Memory B cell (primary cell): ENCODE data around the gene GRID2.

Experiments used
- ATAC-seq: fragments of 150-1000 bp; cut with Tn5 transposase; 2 replicates; pipeline ENCODE4 v1.10.0; 2021; ENCODE audit warnings: low read depth, mild to moderate bottlenecking, moderate library complexity
- DNase-seq, 2 donors: peaks; one replicate each; pipeline ENCODE4 v3.0.0; 2022; ENCODE audit warnings: low spot score in 2 of 2
- H3K27ac Mint-ChIP-seq: one replicate; pipeline ENCODE4 v1.8.0; 2022; ENCODE audit warnings: mild to moderate bottlenecking, moderate library complexity, mixed read lengths
- H3K27me3 Mint-ChIP-seq: one replicate; pipeline ENCODE4 v1.8.0; 2022; ENCODE audit warnings: mixed read lengths
- H3K36me3 Mint-ChIP-seq: one replicate; pipeline ENCODE4 v1.8.0; 2022; ENCODE audit warnings: mild to moderate bottlenecking, mixed read lengths
- H3K4me1 Mint-ChIP-seq: one replicate; pipeline ENCODE4 v1.8.0; 2022; ENCODE audit warnings: mixed read lengths
- H3K4me3 Mint-ChIP-seq: one replicate; pipeline ENCODE4 v1.8.0; 2022; ENCODE audit warnings: mild to moderate bottlenecking, moderate library complexity, mixed read lengths
- H3K9me3 Mint-ChIP-seq: one replicate; pipeline ENCODE4 v1.8.0; 2022; ENCODE audit warnings: mixed read lengths

The GRID2 gene

GRCh38 chr4:92825791-92826190 is 522.0 kb downstream of the GRID2 start:
- Mint-ChIP-seq H3K4me1 (no peaks in the 10 kb centered on the region), H3K36me3 (no peaks in the 10 kb centered on the region), H3K9me3 (no peaks in the 10 kb centered on the region), H3K27me3 (no peaks in the 10 kb centered on the region), H3K4me3 (no peak overlapping the region), H3K27ac (no peak overlapping the region)
- DNase-seq (no peak), ATAC-seq (no peak)

- ATAC-seq, result no peak
These were observed 527.0 kb downstream of the GRID2 start for GRCh38 chr4:92830771-92831170.

GRCh38 chr4:92840880-92841279 is 537.1 kb downstream of the GRID2 start:
- H3K36me3 Mint-ChIP-seq, result no peaks in the 10 kb centered on the region
- H3K4me3 Mint-ChIP-seq, result no peak overlapping the region
- ATAC-seq, result no peak
- no peaks in the 10 kb centered on the region for H3K9me3 Mint-ChIP-seq
- H3K27ac Mint-ChIP-seq, result no peak overlapping the region
- no peaks in the 10 kb centered on the region for H3K4me1 Mint-ChIP-seq
- no peak for DNase-seq
- H3K27me3 Mint-ChIP-seq, result no peaks in the 10 kb centered on the region

More at GRCh38 chr4:92830771-92831170, 527.0 kb downstream of the GRID2 start:
- no peak overlapping the region for H3K27ac Mint-ChIP-seq
- DNase-seq, result no peak
- H3K4me3 Mint-ChIP-seq, result no peak overlapping the region
- H3K4me1 Mint-ChIP-seq, result no peaks in the 10 kb centered on the region
- no peaks in the 10 kb centered on the region for H3K36me3 Mint-ChIP-seq
- H3K9me3 Mint-ChIP-seq, result peaks cover 3% of the 10 kb centered on the region
- no peaks in the 10 kb centered on the region for H3K27me3 Mint-ChIP-seq

GRCh38 chr4:92843784-92844183 is 540.0 kb downstream of the GRID2 start:
- ATAC-seq (no peak), DNase-seq (no peak)
- H3K27me3 Mint-ChIP-seq, result no peaks in the 10 kb centered on the region
- H3K27ac Mint-ChIP-seq, result no peak overlapping the region
- H3K9me3 Mint-ChIP-seq, result peaks cover 6% of the 10 kb centered on the region
- H3K36me3 Mint-ChIP-seq, result no peaks in the 10 kb centered on the region
- H3K4me1 Mint-ChIP-seq, result no peaks in the 10 kb centered on the region
- no peak overlapping the region for H3K4me3 Mint-ChIP-seq

- Mint-ChIP-seq H3K9me3 (peaks cover 6% of the 10 kb centered on the region), H3K27me3 (no peaks in the 10 kb centered on the region), H3K27ac (no peak overlapping the region), H3K36me3 (no peaks in the 10 kb centered on the region), H3K4me3 (no peak overlapping the region), H3K4me1 (no peaks in the 10 kb centered on the region)
- ATAC-seq, result no peak
- DNase-seq, result no peak
These were observed 543.3 kb downstream of the GRID2 start for GRCh38 chr4:92847026-92847425.

- no peaks in the 10 kb centered on the region for H3K36me3 Mint-ChIP-seq
- no peaks in the 10 kb centered on the region for H3K27me3 Mint-ChIP-seq
- H3K9me3 Mint-ChIP-seq, result peaks cover 1% of the 10 kb centered on the region
These were observed 558.7 kb downstream of the GRID2 start for GRCh38 chr4:92862509-92862908.

GRCh38 chr4:92864096-92864495 is 560.3 kb downstream of the GRID2 start:
- DNase-seq (no peak), ATAC-seq (no peak)
- no peaks in the 10 kb centered on the region for H3K27me3 Mint-ChIP-seq
- H3K4me1 Mint-ChIP-seq, result no peaks in the 10 kb centered on the region
- H3K36me3 Mint-ChIP-seq, result no peaks in the 10 kb centered on the region
- peaks cover 1% of the 10 kb centered on the region for H3K9me3 Mint-ChIP-seq
- H3K4me3 Mint-ChIP-seq, result no peak overlapping the region
- no peak overlapping the region for H3K27ac Mint-ChIP-seq

More at GRCh38 chr4:92862509-92862908, 558.7 kb downstream of the GRID2 start:
- Mint-ChIP-seq H3K4me1 (no peaks in the 10 kb centered on the region), H3K4me3 (no peak overlapping the region), H3K27ac (no peak overlapping the region)
- DNase-seq (no peak), ATAC-seq (no peak)

GRCh38 chr4:92872604-92873003 is 568.8 kb downstream of the GRID2 start:
- Mint-ChIP-seq H3K36me3 (no peaks in the 10 kb centered on the region), H3K9me3 (peaks cover 2% of the 10 kb centered on the region), H3K4me1 (no peaks in the 10 kb centered on the region), H3K4me3 (no peak overlapping the region), H3K27ac (no peak overlapping the region), H3K27me3 (no peaks in the 10 kb centered on the region)
- DNase-seq (no peak), ATAC-seq (no peak)

- Mint-ChIP-seq H3K36me3 (no peaks in the 10 kb centered on the region), H3K27me3 (no peaks in the 10 kb centered on the region), H3K9me3 (peaks cover 1% of the 10 kb centered on the region), H3K27ac (no peak overlapping the region), H3K4me1 (no peaks in the 10 kb centered on the region), H3K4me3 (no peak overlapping the region)
- DNase-seq, result no peak
- no peak for ATAC-seq
These were observed 581.9 kb downstream of the GRID2 start for GRCh38 chr4:92885632-92886031.

GRCh38 chr4:92952426-92952825 is 648.7 kb downstream of the GRID2 start:
- Mint-ChIP-seq H3K9me3 (peaks cover 6% of the 10 kb centered on the region), H3K27ac (no peak overlapping the region), H3K4me1 (no peaks in the 10 kb centered on the region), H3K36me3 (no peaks in the 10 kb centered on the region), H3K4me3 (no peak overlapping the region), H3K27me3 (no peaks in the 10 kb centered on the region)
- no peak for ATAC-seq
- no peak for DNase-seq

GRCh38 chr4:92952897-92953296 is 649.1 kb downstream of the GRID2 start:
- DNase-seq (no peak), ATAC-seq (no peak)
- Mint-ChIP-seq H3K27me3 (no peaks in the 10 kb centered on the region), H3K27ac (no peak overlapping the region), H3K9me3 (peaks cover 6% of the 10 kb centered on the region), H3K4me3 (no peak overlapping the region), H3K4me1 (no peaks in the 10 kb centered on the region), H3K36me3 (no peaks in the 10 kb centered on the region)

GRCh38 chr4:92953462-92953861 is 649.7 kb downstream of the GRID2 start:
- Mint-ChIP-seq H3K27me3 (no peaks in the 10 kb centered on the region), H3K9me3 (peaks cover 6% of the 10 kb centered on the region), H3K4me3 (no peak overlapping the region), H3K27ac (no peak overlapping the region), H3K4me1 (no peaks in the 10 kb centered on the region), H3K36me3 (no peaks in the 10 kb centered on the region)
- DNase-seq, result no peak
- ATAC-seq, result no peak

- no peak overlapping the region for H3K27ac Mint-ChIP-seq
- no peaks in the 10 kb centered on the region for H3K4me1 Mint-ChIP-seq
- ATAC-seq (no peak), DNase-seq (no peak)
- no peak overlapping the region for H3K4me3 Mint-ChIP-seq
- no peaks in the 10 kb centered on the region for H3K36me3 Mint-ChIP-seq
- no peaks in the 10 kb centered on the region for H3K27me3 Mint-ChIP-seq
- H3K9me3 Mint-ChIP-seq, result peaks cover 6% of the 10 kb centered on the region
These were observed 658.1 kb downstream of the GRID2 start for GRCh38 chr4:92961881-92962280.

- no peaks in the 10 kb centered on the region for H3K4me1 Mint-ChIP-seq
- H3K9me3 Mint-ChIP-seq, result peaks cover 4% of the 10 kb centered on the region
- H3K36me3 Mint-ChIP-seq, result no peaks in the 10 kb centered on the region
- no peak for DNase-seq
- no peak overlapping the region for H3K4me3 Mint-ChIP-seq
- no peak for ATAC-seq
- no peaks in the 10 kb centered on the region for H3K27me3 Mint-ChIP-seq
- no peak overlapping the region for H3K27ac Mint-ChIP-seq
These were observed 659.1 kb downstream of the GRID2 start for GRCh38 chr4:92962831-92963230.

- DNase-seq (no peak), ATAC-seq (no peak)
- Mint-ChIP-seq H3K4me3 (no peak overlapping the region), H3K27me3 (no peaks in the 10 kb centered on the region), H3K9me3 (peaks cover 1% of the 10 kb centered on the region), H3K36me3 (no peaks in the 10 kb centered on the region), H3K27ac (no peak overlapping the region), H3K4me1 (no peaks in the 10 kb centered on the region)
These were observed 664.8 kb downstream of the GRID2 start for GRCh38 chr4:92968556-92968955.
